HUES64 (cell line): ENCODE measurements around the gene TRIML1.
A peak's percentile ranks its signal among the peaks of the same experiment; 100 is the strongest.

ENCODE experiments used
- H3K27ac ChIP-seq: 2 replicates; pipeline ENCODE4 v1.7.0; 2013; ENCODE audit warnings: low read depth, low read length, inconsistent platforms
- H3K27me3 ChIP-seq: 2 replicates; pipeline ENCODE4 v1.6.1; 2013; ENCODE audit warnings: mild to moderate bottlenecking, low read length; ENCODE audit not compliant: insufficient read depth
- H3K36me3 ChIP-seq: 2 replicates; pipeline ENCODE4 v1.6.1; 2013; ENCODE audit warnings: mild to moderate bottlenecking, low read length; ENCODE audit not compliant: insufficient read depth
- H3K4me1 ChIP-seq: 2 replicates; pipeline ENCODE4 v1.6.1; 2013; ENCODE audit warnings: mild to moderate bottlenecking, low read length, moderate library complexity; ENCODE audit not compliant: insufficient read depth
- H3K4me3 ChIP-seq: 2 replicates; pipeline ENCODE4 v1.5.1; 2013; ENCODE audit warnings: mild to moderate bottlenecking, low read length, moderate library complexity
- H3K9ac ChIP-seq: 2 replicates; pipeline ENCODE4 v1.6.1; 2013; ENCODE audit warnings: mild to moderate bottlenecking, low read depth, low read length
- H3K9me3 ChIP-seq: 2 replicates; pipeline ENCODE4 v1.6.1; 2013; ENCODE audit warnings: low read depth, low read length; ENCODE audit not compliant: insufficient read depth
- WGBS: fragments of 150-250, 120-280 bp; methylation state at CpG from one replicate; pipeline ENCODE4 v1.1.7; 2013; ENCODE audit warnings: missing lambda C conversion rate; 5-methylcytosine and 5-hydroxymethylcytosine counted together

Gene TRIML1

GRCh38 chr4:188121530-188121929 is 17.7 kb upstream of the TRIML1 start:
- H3K27ac ChIP-seq = peak overlapping the region; percentile 75; the same call in 1 of the 2 replicates
- H3K4me3 ChIP-seq = no peak overlapping the region
- no peak overlapping the region for H3K9ac ChIP-seq
- H3K9me3 ChIP-seq = no peaks in the 10 kb centered on the region
- H3K36me3 ChIP-seq = no peaks in the 10 kb centered on the region
- no peaks in the 10 kb centered on the region for H3K27me3 ChIP-seq
- 26% methylated on average over 13 of the region's 13 CpGs for WGBS
- H3K4me1 ChIP-seq = peaks cover 11% of the 10 kb centered on the region

GRCh38 chr4:188127214-188127874 is 11.9 kb upstream of the TRIML1 start:
- Histone ChIP-seq H3K27ac (no peak overlapping the region), H3K9ac (no peak overlapping the region), H3K4me1 (no peaks in the 10 kb centered on the region), H3K9me3 (no peaks in the 10 kb centered on the region), H3K27me3 (no peaks in the 10 kb centered on the region), H3K4me3 (no peak overlapping the region), H3K36me3 (no peaks in the 10 kb centered on the region)
- 91% methylated on average over 5 of the region's 5 CpGs for WGBS

DNA sequence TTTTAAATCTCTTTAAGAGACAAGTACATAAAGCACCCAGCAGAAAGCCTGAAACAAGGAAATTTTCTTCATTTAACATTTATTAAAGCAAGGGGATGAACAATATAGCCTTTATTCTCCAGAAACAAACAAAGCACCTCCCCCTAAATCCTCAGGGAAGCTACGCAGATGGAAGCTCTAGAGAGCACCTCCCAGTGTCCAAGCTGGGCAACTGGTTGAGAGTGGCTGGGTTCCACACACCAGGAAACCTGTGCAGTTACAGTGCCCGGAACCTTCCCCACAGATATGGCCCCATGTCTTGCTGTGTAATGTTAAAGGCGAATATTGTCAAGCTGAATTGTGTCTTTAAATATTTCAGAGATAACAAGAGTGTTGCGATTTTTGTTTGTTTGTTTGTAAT is 8.9 kb upstream of the TRIML1 start:
- Histone ChIP-seq H3K4me3 (no peak overlapping the region), H3K9me3 (no peaks in the 10 kb centered on the region), H3K27me3 (no peaks in the 10 kb centered on the region), H3K27ac (no peak overlapping the region), H3K9ac (no peak overlapping the region), H3K36me3 (no peaks in the 10 kb centered on the region), H3K4me1 (peaks cover 5% of the 10 kb centered on the region; the same call in 1 of the 2 replicates)
- 86% methylated on average over 4 of the region's 4 CpGs for WGBS

DNA sequence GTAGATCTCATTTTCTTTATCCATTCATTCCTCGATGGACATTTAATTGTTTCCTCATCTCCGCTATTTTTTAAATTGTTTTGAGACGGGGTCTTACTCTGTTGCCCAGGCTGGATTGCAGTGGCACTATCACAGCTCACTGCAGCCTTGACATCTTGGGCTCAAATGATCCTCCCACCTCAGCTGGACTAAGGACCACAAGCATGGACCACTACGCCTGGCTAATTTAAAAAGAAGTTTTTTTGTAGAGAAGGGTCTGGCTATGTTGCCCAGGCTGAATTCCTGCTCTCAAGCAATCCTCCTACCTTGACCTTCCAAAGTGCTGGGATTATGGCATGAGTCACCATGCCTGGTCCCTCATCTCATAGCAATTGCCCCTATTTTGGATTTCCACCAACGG is 7.0 kb upstream of the TRIML1 start:
- no peak overlapping the region for H3K9ac ChIP-seq
- H3K4me3 ChIP-seq = no peak overlapping the region
- WGBS = 97% methylated on average over 3 of the region's 5 CpGs
- no peaks in the 10 kb centered on the region for H3K36me3 ChIP-seq
- H3K9me3 ChIP-seq = no peaks in the 10 kb centered on the region
- H3K27ac ChIP-seq = no peak overlapping the region
- H3K4me1 ChIP-seq = peaks cover 5% of the 10 kb centered on the region; the same call in 1 of the 2 replicates
- H3K27me3 ChIP-seq = no peaks in the 10 kb centered on the region

DNA sequence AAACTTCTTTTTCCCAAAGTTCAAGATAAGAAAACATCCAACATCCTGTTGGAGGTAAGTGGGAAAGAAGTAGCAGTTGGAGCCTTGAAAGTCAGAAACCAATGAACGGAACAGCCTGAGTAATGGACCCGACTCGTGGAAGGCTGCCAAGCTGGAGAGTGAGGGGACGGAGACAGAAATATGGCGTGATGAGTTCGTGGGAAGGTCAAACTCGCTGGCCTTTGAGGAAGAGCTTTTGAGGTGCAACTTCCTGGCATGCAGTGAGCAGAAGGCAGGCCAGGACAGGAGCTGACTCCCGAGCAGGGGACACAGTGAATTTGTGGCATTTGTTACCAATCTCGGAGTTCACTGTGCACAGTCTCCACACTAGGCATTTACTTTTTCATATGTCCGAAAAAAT is 1.0 kb upstream of the TRIML1 start:
- no peaks in the 10 kb centered on the region for H3K27me3 ChIP-seq
- no peak overlapping the region for H3K9ac ChIP-seq
- H3K4me1 ChIP-seq = peaks cover 5% of the 10 kb centered on the region; the same call in 1 of the 2 replicates
- no peaks in the 10 kb centered on the region for H3K36me3 ChIP-seq
- no peaks in the 10 kb centered on the region for H3K9me3 ChIP-seq
- 94% methylated on average over 10 of the region's 10 CpGs for WGBS
- H3K27ac ChIP-seq = no peak overlapping the region
- H3K4me3 ChIP-seq = no peak overlapping the region

GRCh38 chr4:188139671-188140070 is 430 bp downstream of the TRIML1 start:
- no peak overlapping the region for H3K27ac ChIP-seq
- WGBS = 83% methylated on average over 19 of the region's 19 CpGs
- H3K27me3 ChIP-seq = no peaks in the 10 kb centered on the region
- no peak overlapping the region for H3K4me3 ChIP-seq
- H3K9ac ChIP-seq = no peak overlapping the region
- no peaks in the 10 kb centered on the region for H3K36me3 ChIP-seq
- H3K9me3 ChIP-seq = no peaks in the 10 kb centered on the region
- H3K4me1 ChIP-seq = no peaks in the 10 kb centered on the region

GRCh38 chr4:188143731-188144130 is 4.5 kb downstream of the TRIML1 start:
- Histone ChIP-seq H3K9ac (no peak overlapping the region), H3K9me3 (no peaks in the 10 kb centered on the region), H3K27ac (no peak overlapping the region), H3K4me1 (no peaks in the 10 kb centered on the region), H3K27me3 (no peaks in the 10 kb centered on the region), H3K36me3 (no peaks in the 10 kb centered on the region), H3K4me3 (no peak overlapping the region)
- WGBS = 92% methylated on average over 11 of the region's 11 CpGs

- no peaks in the 10 kb centered on the region for H3K4me1 ChIP-seq
- H3K27ac ChIP-seq = no peak overlapping the region
- 88% methylated on average over 8 of the region's 10 CpGs for WGBS
- H3K27me3 ChIP-seq = no peaks in the 10 kb centered on the region
- no peak overlapping the region for H3K9ac ChIP-seq
- no peak overlapping the region for H3K4me3 ChIP-seq
- no peaks in the 10 kb centered on the region for H3K36me3 ChIP-seq
- no peaks in the 10 kb centered on the region for H3K9me3 ChIP-seq
These were observed 6.4 kb downstream of the TRIML1 start for GRCh38 chr4:188145601-188146000.

DNA sequence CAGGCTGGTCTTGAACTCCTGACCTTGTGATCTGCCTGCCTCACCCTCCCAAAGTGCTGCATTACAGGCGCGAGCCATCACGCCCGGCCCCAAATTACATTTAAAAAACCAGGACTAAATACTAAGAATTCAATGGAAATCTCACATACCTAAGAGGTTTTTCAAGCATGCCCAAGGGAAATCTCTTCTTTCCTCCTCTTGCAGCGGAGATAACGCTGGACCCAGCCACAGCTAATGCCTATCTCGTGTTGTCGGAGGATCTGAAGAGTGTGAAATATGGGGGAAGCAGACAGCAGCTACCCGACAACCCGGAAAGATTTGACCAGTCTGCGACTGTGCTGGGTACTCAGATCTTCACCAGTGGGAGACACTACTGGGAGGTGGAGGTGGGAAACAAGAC is 7.4 kb downstream of the TRIML1 start:
- H3K4me1 ChIP-seq = no peaks in the 10 kb centered on the region
- no peaks in the 10 kb centered on the region for H3K27me3 ChIP-seq
- H3K27ac ChIP-seq = no peak overlapping the region
- WGBS = 95% methylated on average over 11 of the region's 11 CpGs
- H3K4me3 ChIP-seq = no peak overlapping the region
- no peaks in the 10 kb centered on the region for H3K9me3 ChIP-seq
- no peak overlapping the region for H3K9ac ChIP-seq
- no peaks in the 10 kb centered on the region for H3K36me3 ChIP-seq

GRCh38 chr4:188147176-188147575 is 7.9 kb downstream of the TRIML1 start:
- Histone ChIP-seq H3K36me3 (no peaks in the 10 kb centered on the region), H3K9ac (no peak overlapping the region), H3K27me3 (no peaks in the 10 kb centered on the region), H3K9me3 (no peaks in the 10 kb centered on the region), H3K4me1 (no peaks in the 10 kb centered on the region), H3K4me3 (no peak overlapping the region), H3K27ac (no peak overlapping the region)
- 92% methylated on average over 11 of the region's 11 CpGs for WGBS

DNA sequence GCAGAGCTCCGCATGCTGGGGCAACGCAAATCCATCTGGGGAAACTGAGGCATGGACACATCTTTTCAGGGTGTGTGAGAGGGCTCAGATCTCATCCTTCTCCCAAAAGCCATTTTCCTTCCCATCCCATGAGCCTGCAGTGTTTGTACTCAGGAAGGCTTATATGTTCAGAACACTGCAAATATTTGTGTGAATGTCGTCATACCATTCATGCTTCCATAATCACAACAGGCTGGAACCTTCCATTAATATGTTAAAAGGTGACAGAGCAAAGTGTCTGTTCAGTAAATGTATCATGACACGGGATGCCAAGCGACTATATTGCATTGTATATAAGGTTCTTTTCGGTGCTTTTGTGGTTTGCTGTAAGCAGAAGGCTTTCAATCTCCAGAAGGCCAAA is 8.5 kb downstream of the TRIML1 start:
- Histone ChIP-seq H3K36me3 (no peaks in the 10 kb centered on the region), H3K4me3 (no peak overlapping the region), H3K9ac (no peak overlapping the region), H3K27ac (no peak overlapping the region), H3K4me1 (no peaks in the 10 kb centered on the region), H3K27me3 (no peaks in the 10 kb centered on the region), H3K9me3 (no peaks in the 10 kb centered on the region)
- 95% methylated on average over 5 of the region's 6 CpGs for WGBS
